Measurements from ENCODE around the gene PARS2.
"Not testable (repeated sequence)": the region's sequence is repeated elsewhere in the genome, so short reads cannot be mapped to it uniquely, and the experiment has no call there.

PARS2 gene

DNA sequence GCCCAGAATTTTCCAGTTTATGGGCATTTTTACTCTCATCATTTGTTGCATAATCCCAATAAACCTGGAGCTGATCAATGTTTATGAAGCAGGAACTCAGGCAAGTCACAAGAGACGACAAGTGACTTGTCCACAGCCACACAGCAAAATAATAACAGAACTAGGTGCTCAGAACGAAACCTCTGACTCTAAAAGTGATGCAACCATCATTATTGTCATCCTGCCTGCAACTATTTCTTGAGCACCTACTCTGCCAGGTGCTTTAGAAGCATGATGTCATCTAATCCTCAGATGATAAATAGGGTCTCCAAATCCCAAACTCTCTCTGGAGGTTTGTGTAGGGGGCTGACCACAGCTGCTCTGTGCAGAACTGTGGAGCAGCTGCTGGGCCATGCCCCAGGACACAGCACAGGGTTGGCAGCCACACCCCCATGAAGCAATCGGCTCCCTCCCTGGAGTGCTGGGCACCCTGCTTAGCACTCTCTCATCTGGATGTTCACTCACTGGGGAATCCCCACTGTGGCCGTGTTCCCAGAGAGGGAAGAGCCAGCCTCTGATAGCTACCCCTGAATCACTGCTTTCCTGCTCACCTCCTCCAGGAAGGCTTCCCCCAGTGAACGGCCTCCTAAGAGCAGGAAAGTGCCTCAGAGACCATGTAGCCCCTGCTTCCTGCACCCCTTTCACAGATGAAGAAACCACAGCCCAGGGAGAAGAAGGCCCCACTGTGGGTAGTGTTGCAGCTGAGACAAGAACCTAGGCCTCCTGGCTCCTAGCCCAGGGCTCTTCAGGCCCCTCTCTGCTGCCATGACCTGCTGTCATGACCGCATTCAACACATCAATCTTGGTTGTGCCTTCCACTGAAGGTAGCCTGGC is 34.7 kb upstream of the PARS2 start:
- FAIRE-seq = no peak

GRCh38 chr1:54798206-54798605 is 33.9 kb upstream of the PARS2 start:
- FAIRE-seq = no peak

GRCh38 chr1:54796902-54797301 is 32.6 kb upstream of the PARS2 start:
- no peak for FAIRE-seq

GRCh38 chr1:54795841-54796468 is 31.6 kb upstream of the PARS2 start:
- no peak for FAIRE-seq

DNA sequence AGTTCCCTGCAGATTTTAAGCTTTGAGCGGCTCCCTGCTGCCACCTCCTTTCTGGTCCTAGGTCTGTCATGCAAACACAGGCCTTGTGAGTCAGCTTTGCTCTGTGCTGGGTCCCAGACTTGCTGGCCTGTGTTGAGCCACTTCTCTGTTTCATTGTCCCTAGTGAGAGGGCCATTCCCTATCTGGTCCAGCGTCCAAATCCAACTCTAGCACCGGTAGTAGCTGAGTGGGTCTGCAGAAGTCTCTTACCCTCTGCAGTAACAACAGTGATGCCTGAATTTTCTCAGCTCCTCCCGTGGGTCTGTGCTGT is 31.0 kb upstream of the PARS2 start:
- no peak for FAIRE-seq

- no peak for FAIRE-seq
Measured at GRCh38 chr1:54794451-54795355, 30.4 kb upstream of the PARS2 start.

GRCh38 chr1:54792686-54793282 is 28.5 kb upstream of the PARS2 start:
- FAIRE-seq = no peak

- FAIRE-seq = no peak
Measured at GRCh38 chr1:54791880-54792522, 27.7 kb upstream of the PARS2 start.

DNA sequence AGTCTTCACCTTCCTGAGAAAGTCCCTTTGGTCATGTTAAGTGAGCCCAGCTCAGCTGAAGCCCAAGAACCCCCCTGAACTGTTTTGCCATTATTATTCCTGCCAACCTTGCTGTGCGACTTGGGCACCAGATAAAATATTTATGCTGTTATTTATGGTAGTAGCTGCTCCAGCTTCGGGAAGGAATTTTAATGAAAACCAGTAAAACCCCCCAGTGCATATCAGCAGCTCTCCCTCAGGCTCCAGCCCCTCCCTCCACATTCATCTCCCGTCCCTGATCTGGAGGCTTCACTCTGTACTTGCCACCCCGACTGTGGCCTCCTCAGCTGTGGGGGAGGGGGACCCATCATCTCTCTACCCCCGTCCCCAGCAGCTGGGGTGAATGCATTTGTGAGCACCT is 24.1 kb upstream of the PARS2 start:
- FAIRE-seq = no peak

DNA sequence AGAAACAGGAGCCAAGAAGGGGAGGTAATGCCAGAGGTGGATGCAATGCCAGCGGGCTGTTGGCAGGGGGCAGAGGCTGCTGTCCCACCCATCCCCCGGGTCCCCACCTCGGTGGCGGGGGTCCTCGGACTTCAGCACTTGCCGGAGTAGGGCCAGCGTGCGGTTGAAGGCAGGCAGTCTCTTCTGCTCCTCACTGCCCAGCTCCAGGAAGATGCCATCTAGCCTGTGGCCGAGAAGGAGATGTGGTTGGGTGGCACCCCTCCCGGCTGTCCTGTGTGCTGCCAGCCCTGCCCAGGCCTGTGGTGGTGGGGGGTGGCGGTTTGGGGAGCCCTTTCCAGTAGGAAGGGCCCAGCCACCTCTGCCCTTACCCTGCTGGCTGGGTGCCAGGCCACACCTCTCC is 23.3 kb upstream of the PARS2 start:
- FAIRE-seq = no peak

- FAIRE-seq = no peak
Measured at GRCh38 chr1:54786778-54787177, 22.5 kb upstream of the PARS2 start.

DNA sequence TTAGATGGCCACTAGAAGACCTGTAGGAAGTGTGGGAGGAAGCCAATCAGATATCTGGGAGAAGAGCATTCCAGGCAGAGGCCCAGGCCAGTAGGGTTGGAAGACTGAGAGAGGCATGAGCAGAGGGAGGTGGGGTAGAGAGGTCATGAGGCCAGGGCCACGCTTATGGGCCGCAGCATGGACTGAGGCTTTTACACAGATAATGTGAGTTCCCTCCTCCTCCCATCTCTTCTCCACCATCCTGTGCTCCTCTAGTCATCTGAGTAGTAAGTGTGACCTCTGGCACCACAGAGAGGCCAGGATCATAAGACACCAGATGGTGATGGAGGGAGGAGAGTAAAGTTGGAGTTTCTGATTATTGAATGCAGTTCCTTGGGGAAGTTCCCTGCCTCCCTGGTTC is 19.7 kb upstream of the PARS2 start:
- no peak for FAIRE-seq

DNA sequence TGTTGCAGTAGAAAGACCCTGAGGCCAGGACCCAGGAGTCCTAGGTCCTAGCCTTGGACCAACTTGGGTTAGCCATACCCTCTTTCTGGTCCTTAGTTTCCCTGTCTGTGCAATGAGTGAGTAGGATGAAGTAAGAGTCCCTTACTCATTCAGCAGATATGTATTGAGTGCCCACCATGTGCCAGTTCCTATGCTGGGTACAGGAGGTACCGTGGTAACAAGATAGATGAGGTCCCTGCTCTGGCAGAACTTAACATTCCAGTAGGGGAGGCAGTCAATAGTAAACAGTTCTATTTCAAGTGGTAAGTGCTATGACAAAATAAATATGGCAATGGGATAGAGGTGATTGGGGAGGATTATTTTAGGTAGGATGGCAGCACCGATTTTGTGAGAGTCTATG is 18.3 kb upstream of the PARS2 start:
- FAIRE-seq = no peak

GRCh38 chr1:54782156-54782555 is 17.8 kb upstream of the PARS2 start:
- no peak for FAIRE-seq

DNA sequence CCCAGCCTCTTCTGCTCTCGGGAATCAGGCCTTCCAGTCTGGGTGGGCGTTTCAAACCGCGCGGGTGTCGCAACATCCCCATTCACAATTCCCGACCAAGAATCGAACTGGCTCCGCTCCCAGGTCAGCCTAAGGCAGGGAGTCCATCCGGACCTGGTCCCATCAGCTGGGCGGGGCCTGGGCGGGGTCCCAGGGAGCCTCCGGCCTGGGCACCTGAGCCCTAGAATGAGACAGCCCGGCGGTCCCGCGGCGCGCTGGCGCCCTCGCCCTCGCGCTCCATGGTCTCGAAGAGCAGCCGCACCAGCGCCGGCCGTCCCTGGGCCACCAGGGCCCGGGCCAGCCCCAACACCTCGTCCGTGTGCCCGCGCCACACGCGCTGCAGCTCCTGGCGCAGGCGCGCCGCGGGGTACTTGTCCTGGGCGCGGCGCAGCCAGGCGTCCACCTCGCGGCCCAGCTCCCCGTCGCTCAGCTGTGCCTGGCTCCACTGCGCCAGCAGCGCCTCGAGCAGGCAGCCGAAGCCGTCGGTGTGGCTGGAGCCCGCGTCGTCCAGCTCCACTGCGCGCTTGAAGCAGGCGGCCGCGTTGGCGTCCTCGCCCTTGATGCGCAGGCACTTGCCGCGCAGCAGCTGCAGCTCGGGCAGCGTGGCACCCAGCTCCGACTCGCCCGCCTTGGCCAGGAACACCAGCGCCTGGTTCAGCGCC is 16.9 kb upstream of the PARS2 start:
- FAIRE-seq = no peak

DNA sequence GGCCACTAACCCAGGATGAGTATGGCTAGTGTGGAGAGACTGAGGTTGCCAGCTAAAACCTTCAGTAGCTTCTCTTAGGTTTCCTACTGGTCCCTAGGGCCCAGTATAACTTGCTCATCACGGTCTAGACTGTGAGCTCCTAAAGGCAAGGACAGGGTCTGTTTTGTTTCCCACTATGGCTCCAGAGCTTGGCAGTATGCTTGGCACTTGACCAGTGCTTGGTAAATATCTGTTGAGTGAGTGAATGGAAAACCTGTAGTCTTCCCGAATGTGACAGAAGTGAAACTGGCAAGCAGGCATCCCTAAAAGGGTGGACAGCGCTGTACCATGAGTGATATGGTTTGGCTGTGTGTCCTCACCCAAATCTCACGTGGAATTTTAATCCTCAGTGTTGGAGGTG is 13.1 kb upstream of the PARS2 start:
- FAIRE-seq = no peak

DNA sequence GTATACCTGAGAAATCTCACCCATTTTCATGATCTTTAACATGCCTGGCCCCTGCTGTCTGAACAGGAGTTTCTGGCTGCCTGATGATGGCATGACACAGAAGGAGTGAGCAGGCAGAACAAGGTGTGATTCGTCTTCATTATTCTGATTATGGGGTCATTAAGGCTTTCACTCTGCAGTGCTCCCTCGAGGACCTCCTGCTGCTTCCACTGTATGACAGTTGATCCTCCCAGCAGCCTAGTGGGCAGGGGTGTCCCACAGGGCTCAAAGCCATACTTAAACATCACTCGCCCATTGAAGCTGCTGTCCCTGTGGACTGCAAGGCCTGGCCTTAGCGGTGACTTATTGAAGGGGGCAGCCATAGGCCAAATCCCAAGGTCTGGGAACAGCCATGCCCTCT is 12.7 kb upstream of the PARS2 start:
- no peak for FAIRE-seq

GRCh38 chr1:54775828-54776721 is 11.8 kb upstream of the PARS2 start:
- FAIRE-seq = not testable (repeated sequence)

DNA sequence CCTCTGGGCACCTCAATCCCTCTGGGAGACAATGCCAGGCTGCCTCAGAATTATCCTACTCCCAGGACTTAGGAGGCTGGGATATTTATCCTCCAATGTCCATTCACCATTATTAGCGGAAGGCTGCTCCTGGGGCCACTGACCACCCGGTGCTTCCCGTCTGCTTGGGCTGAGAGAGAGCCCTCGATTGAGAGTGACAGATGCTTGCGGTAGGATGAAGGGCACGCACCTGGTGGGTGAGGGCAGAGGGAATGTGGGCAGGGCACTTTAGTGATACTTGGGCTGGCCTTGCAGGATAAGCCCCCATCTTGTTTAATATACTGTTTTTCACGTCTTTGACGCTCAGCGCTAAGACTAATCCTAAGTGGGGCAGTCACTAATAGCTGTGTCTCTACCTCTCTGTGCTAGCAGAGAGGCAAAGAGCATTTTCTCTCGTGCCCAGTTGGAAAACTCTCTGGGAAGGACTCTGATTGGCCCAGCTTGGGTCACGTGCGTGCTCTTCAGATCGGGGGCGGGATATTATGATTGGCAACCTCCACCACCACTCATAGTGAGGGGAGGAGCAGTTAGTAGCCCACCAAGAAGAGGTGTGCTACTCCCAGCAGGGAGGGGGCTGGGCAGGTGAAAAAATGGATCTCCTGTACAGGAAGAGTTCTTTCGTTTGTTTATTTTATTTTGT is 10.6 kb upstream of the PARS2 start:
- no peak for FAIRE-seq

DNA sequence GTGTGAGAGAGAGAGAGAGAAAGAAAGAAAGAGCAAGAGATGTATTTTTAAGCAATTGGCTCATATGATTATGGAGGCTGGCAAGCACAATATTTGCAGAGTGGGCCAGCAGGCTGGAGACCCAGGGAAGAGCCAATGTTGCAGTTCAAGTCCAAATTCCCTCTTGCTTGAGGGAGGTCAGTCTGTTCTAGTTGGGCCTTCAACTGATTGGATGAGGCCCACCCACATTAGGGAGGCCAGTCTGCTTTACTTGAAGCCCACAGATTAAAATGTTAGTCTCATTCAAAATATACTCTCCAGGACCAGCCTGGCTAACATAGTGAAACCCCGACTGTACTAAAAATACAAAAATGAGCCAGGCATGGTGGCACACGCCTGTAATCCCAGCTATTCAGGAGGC is 8.6 kb upstream of the PARS2 start:
- FAIRE-seq = no peak
